Fibroblast of the aortic adventitia (primary cell): Measurements from ENCODE around the gene FOXO6. TPM values are rescaled to one million over a fixed set of nuclear protein-coding genes. Genes with fewer than 3 reads are reported as not detected.

ENCODE experiments used
- DNase-seq: peaks from one replicate; pipeline ENCODE4 v3.0.0-alpha.2; 2010; ENCODE audit warnings: low read depth
- H3K4me3 ChIP-seq: 2 replicates; pipeline ENCODE4 v1.5.1; 2011; ENCODE audit warnings: low read depth, mild to moderate bottlenecking, control low read depth, low read length, moderate library complexity
- total RNA-seq: library from RNA; depleted of rRNA; stranded (reverse); fragments of >200 nt; gene quantifications from 2 replicates; pipeline ENCODE4 v1.2.3, GENCODE V29; 2012; ENCODE audit warnings: low replicate concordance
- TF ChIP-seq, protein P1 (sequence below): IDR thresholded peaks from 2 replicates; pipeline ENCODE4 v1.5.1; 2011; ENCODE audit warnings: mild to moderate bottlenecking, low read length, control low read depth, inconsistent platforms; ENCODE audit not compliant: insufficient read depth

FOXO6 gene
- total RNA-seq, 1 donor: not detected

DNA sequence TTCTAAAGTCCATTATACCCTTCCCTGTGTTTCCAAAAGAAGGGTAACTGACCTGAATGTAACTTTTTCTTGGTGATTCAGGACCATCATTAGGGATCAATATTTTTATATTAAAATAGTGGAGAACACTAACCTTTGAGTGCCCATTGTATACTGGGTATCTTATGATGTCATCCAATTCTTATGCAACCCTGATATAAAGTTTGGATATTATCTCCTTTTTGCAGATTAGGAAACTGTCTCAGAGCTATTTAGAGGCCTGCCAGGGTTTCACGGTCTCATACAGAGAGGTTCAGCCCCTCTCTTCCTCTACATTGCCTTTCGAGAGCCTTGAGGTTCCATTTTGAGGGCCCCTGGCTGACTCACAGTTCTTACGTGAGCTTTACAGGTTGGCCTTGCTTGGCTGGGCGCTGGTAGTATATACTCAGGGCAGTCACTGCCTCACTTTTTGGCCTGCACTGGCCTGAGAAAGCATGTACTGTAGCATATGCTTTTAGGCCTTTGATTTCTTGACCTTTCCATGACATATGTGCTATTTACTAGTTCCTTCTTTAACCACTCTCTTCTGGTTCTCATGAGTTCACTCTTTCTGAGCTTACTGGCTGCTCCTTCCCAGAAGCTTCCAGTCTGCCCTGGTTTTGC, 15.7 kb upstream of the FOXO6 start:
- no peak overlapping the region for H3K4me3 ChIP-seq
- peak; percentile 11 for DNase-seq
- TF ChIP-seq, protein P1, sequence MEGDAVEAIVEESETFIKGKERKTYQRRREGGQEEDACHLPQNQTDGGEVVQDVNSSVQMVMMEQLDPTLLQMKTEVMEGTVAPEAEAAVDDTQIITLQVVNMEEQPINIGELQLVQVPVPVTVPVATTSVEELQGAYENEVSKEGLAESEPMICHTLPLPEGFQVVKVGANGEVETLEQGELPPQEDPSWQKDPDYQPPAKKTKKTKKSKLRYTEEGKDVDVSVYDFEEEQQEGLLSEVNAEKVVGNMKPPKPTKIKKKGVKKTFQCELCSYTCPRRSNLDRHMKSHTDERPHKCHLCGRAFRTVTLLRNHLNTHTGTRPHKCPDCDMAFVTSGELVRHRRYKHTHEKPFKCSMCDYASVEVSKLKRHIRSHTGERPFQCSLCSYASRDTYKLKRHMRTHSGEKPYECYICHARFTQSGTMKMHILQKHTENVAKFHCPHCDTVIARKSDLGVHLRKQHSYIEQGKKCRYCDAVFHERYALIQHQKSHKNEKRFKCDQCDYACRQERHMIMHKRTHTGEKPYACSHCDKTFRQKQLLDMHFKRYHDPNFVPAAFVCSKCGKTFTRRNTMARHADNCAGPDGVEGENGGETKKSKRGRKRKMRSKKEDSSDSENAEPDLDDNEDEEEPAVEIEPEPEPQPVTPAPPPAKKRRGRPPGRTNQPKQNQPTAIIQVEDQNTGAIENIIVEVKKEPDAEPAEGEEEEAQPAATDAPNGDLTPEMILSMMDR: no peak

DNA sequence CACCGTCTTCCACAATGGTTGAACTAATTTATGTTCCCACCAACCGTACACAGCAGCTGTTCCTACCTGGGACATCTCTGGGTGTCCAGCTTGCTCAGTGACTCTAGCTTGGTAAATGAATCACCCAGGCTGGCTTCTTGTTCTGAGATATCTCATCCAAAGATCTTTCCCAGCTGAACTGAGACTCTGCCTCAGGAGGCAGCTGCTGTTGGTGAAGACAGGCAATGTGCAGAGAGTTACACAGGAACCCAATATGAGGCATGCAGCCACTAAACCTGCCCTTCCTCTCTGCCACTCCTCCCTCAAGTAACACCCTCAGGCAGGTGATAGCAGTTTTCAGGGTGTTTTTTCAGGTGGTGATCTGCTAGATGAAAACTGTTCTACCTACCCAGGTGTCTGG, 14.0 kb upstream of the FOXO6 start:
- no peak for DNase-seq
- TF ChIP-seq, protein P1: no peak
- H3K4me3 ChIP-seq: no peak overlapping the region

DNA sequence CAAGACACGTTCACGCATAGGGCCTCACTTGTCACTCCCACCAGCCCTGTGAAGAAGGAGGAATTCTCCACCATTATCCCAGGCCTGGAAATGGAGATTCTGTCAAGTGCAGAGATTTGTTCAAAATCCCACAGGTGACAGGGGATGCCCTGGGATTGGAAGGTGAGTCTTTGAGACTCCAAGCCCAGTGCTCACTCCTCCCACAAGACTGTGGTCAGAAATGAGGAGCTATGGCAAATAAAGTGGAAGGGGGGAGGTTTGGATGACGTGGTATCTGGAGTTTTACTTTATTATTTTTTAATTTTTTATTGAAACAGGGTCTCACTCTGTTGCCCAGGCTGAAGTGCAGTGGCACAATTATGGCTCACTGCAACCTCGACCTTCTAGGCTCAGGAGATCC, 12.8 kb upstream of the FOXO6 start:
- TF ChIP-seq, protein P1: no peak
- no peak for DNase-seq
- no peak overlapping the region for H3K4me3 ChIP-seq

GRCh38 chr1:41349361-41350054, 11.7 kb upstream of the FOXO6 start:
- no peak for DNase-seq
- H3K4me3 ChIP-seq: no peak overlapping the region
- TF ChIP-seq, protein P1: no peak

GRCh38 chr1:41350055-41350378, 11.2 kb upstream of the FOXO6 start:
- TF ChIP-seq, protein P1: no peak
- no peak for DNase-seq
- no peak overlapping the region for H3K4me3 ChIP-seq

GRCh38 chr1:41351262-41352151, 9.7 kb upstream of the FOXO6 start:
- DNase-seq: no peak
- TF ChIP-seq, protein P1: no peak
- H3K4me3 ChIP-seq: no peak overlapping the region
